Gastrocnemius medialis (tissue), 4 donors: Measurements from ENCODE around the gene DALRD3. TPM values are rescaled to one million over a fixed set of nuclear protein-coding genes. Genes with fewer than 3 reads are reported as not detected.

Experiments
- ATAC-seq, 2 donors: fragments of 150-250 bp; one replicate each; pipeline ENCODE4 v1.9.1; 2016
- DNase-seq, 2 donors: peaks; one replicate each; pipeline ENCODE4 v3.0.0-alpha.2; 2019
- H3K27ac ChIP-seq, 4 donors: fragments of 200-600 bp; sonication (generic); 1 replicate in 1 of 4; 2 replicates in 3 of 4; pipeline ENCODE4 v1.5.1; 2016 to 2018; ENCODE audit warnings: mild to moderate bottlenecking in 2 of 4, moderate library complexity in 1 of 4
- H3K27me3 ChIP-seq, 3 donors: fragments of 200-600 bp; sonication (generic) in 2 of 3; 1 replicate in 1 of 3; 2 replicates in 2 of 3; pipeline versions ENCODE4 v1.5.1 to v1.6.0; 2016 to 2019; ENCODE audit warnings: mild to moderate bottlenecking in 1 of 3, moderate library complexity in 1 of 3
- H3K36me3 ChIP-seq, 2 donors: fragments of 200-600 bp; sonication (generic) in 1 of 2; one replicate each; pipeline ENCODE4 v1.5.1; 2017 to 2018
- H3K4me1 ChIP-seq, 2 donors: fragments of 200-600 bp; sonication (generic) in 1 of 2; one replicate each; pipeline ENCODE4 v1.5.1; 2016 to 2017; ENCODE audit warnings: mild to moderate bottlenecking in 2 of 2
- H3K4me3 ChIP-seq, 4 donors: fragments of 200-600 bp; sonication (generic) in 3 of 4; 1 replicate in 1 of 4; 2 replicates in 3 of 4; pipeline ENCODE4 v1.5.1; 2016 to 2019; ENCODE audit warnings: mild to moderate bottlenecking in 2 of 4
- H3K9me3 ChIP-seq, 3 donors: fragments of 200-600 bp; sonication (generic) in 2 of 3; 1 replicate in 1 of 3; 2 replicates in 2 of 3; pipeline ENCODE4 v1.5.1; 2016 to 2019
- POLR2A ChIP-seq, 2 donors: fragments of 450-650 bp; IDR thresholded peaks; one replicate each; pipeline ENCODE4 v1.6.1; 2017; ENCODE audit warnings: antibody characterized with exemption in 2 of 2, mild to moderate bottlenecking in 2 of 2, moderate library complexity in 2 of 2
- in situ Hi-C, 4 donors: fragments of 200-750 bp; cut with MboI; loops; one replicate each; pipeline versions ENCODE4 v1.15.0 to v1.8.0; 2017; ENCODE audit warnings: low sequenced_read_pairs in 4 of 4
- intact Hi-C: fragments of 100-400 bp; cut with DNase I; formaldehyde crosslinking; loops from one replicate; pipeline ENCODE4 v1.15.1; 2023; ENCODE audit warnings: low total_unique reads
- total RNA-seq, 4 donors: library from RNA; depleted of rRNA; stranded (reverse); fragments of >200 nt; gene quantifications; one replicate each; pipeline versions ENCODE4 v1.1.0 to v1.2.3, GENCODE V29; 2016
- TF ChIP-seq, protein P1 (sequence below), 5 experiments: fragments of 450-650 bp in 3 of 5; fragments of 200-600 bp in 2 of 5; sonication (generic) in 2 of 5; IDR thresholded peaks in 4 of 5; conservative IDR thresholded peaks in 1 of 5; 1 replicate in 4 of 5; 2 replicates in 1 of 5; pipeline ENCODE4 v1.5.1; 2016 to 2019; ENCODE audit warnings: antibody characterized with exemption in 5 of 5, mild to moderate bottlenecking in 3 of 5, moderate library complexity in 3 of 5

The DALRD3 gene
- total RNA-seq, 4 donors from 2014 or later = 10.6 to 20.1 (median 16.3) TPM

DNA sequence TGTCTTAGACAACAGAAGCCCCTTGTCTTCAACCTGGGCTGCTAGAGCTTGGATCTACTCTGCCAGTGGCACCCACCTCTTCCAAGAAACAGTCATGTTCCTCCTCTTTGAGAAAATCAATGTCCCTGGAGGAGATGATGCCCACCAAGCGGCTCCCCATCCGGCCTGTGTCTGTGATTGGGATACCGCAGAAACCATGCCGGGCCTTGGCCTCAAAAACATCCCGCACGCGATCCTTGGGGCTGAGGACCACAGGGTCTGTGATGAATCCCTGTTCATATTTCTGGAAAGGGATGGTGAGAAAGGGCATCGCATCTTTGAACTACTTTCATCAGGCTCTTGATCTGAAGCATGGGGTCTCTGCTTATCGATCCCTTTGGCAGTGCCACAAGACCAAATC lies 9.3 kb upstream of the DALRD3 start:
- peaks cover 33 to 41% of the 10 kb centered on the region in 2 donors for H3K4me1 ChIP-seq
- ATAC-seq (no peak), DNase-seq (no peak)
- no peaks in the 10 kb centered on the region for H3K9me3 ChIP-seq
- H3K27me3 ChIP-seq = no peaks in the 10 kb centered on the region
- in situ Hi-C loops = no loop called here
- intact Hi-C loops = loop anchor here (2.0 kb wide), 2 partner anchors 37 to 109 kb away; partner anchors contain the start of genes ARIH2 and P4HTM
- no peak overlapping the region for H3K4me3 ChIP-seq
- peaks cover 0 to 78% of the 10 kb centered on the region in 2 donors for H3K36me3 ChIP-seq
- no peak for TF ChIP-seq POLR2A (IDR thresholded peaks at IDR 0.05)
- TF ChIP-seq, protein P1, sequence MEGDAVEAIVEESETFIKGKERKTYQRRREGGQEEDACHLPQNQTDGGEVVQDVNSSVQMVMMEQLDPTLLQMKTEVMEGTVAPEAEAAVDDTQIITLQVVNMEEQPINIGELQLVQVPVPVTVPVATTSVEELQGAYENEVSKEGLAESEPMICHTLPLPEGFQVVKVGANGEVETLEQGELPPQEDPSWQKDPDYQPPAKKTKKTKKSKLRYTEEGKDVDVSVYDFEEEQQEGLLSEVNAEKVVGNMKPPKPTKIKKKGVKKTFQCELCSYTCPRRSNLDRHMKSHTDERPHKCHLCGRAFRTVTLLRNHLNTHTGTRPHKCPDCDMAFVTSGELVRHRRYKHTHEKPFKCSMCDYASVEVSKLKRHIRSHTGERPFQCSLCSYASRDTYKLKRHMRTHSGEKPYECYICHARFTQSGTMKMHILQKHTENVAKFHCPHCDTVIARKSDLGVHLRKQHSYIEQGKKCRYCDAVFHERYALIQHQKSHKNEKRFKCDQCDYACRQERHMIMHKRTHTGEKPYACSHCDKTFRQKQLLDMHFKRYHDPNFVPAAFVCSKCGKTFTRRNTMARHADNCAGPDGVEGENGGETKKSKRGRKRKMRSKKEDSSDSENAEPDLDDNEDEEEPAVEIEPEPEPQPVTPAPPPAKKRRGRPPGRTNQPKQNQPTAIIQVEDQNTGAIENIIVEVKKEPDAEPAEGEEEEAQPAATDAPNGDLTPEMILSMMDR (IDR thresholded peaks at IDR 0.05 in 4 of 5, conservative IDR thresholded peaks at IDR 0.05 in 1 of 5) = no peak
- peak overlapping the region; percentile 94 to 98 (median 96) for H3K27ac ChIP-seq

DNA sequence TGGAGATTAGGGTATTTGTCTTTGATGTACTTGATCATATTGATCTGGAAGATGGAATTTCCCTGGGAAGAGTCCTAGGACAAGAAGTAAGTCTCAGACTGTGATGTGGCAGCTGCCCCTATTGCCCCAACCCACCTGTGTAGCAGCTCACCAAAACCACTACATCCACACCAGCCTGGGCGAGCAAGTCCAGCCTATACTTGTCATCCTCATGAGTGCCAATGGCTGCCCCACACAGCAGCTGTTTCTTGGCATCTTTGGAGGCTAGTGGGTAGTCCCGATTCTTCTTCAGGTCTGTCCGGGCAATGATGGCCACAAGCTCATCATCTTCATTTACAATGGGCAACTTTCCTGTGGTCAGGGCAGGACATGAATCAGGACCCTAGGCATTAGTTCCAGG lies 8.2 kb upstream of the DALRD3 start:
- Histone ChIP-seq H3K27ac (peak overlapping the region in 2 of 4 donors; percentile 96 to 98), H3K36me3 (peaks cover 0 to 67% of the 10 kb centered on the region in 2 donors), H3K4me1 (peaks cover 33 to 45% of the 10 kb centered on the region in 2 donors), H3K9me3 (no peaks in the 10 kb centered on the region), H3K4me3 (no peak overlapping the region), H3K27me3 (no peaks in the 10 kb centered on the region)
- TF ChIP-seq, protein P1 (IDR thresholded peaks at IDR 0.05 in 4 of 5, conservative IDR thresholded peaks at IDR 0.05 in 1 of 5) = no peak
- DNase-seq (no peak), ATAC-seq (no peak)
- in situ Hi-C loops = no loop called here
- intact Hi-C loops = no loop called here

DNA sequence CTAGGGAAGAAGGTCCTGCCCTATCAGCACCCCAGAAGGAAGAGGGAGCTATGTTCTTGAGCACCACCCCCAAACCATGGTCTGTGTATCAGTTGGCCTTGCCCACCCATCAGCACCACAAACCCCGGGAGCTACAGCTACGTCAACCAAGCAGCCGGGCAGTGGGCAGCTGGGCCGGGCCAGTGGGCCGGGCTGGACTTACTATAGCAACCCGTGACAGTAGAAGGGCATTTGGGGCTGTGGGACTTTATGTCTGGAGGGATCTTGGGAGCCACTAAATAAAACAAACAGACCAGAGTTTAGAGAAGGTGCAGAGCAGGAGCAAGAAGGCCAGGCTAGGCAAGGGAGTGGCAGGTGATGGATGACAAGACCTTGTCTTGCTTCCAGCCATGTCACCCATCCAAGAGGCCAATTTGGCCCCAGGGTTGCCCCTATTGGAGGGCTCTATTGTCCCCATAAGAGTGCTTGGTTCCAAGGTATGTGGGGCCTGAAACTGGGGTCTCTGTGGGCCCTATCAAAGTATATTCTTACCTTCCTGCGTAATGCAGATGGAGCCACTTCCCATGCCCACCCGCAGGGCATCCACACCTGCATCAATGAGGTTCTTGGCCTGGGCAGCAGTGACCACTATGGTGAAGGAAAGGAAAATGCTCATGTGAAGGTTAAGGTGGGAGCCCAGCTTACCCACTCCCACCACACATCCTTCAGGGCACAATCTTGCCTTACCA lies 7.6 kb upstream of the DALRD3 start:
- no peak for DNase-seq
- intact Hi-C loops = no loop called here

DNA sequence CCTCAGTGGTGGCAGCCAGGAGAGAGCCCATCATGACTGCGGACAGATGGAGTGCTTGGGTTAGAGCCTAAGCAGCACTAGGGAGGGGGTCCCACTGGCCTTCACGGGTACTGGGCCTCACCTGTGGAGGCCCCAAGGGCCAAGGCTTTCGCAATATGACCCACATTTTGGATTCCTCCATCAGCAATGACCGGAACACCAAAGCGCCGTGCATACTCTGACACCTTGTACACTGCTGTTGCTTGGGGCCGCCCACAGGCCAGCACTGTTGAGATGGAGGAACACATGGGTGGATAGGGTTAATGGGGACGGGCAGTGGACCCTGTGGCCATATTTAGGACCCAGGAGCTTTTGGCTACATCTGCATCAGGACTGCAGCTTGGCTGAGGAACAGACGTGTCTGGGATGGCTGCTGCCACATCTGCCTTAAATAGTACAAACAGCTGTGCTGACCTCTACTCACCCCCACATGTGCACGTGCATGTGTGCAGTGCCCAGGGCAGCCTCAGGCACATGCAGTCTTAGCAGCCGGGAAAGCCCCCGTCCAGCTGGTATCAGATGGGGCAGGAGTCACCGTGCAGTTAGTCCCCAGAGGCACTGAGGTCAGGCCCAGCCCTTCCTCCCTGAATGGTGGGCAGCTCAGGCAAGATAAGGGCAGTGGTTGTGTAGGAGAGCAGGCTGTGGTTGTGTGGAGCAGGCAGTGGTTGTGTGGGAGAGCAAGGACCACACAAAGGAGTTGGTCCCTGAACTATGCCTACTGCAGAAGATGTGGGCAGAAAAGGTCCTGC lies 6.8 kb upstream of the DALRD3 start:
- H3K27ac ChIP-seq = peak overlapping the region in 1 of 4 donors; percentile 96
- no peak for TF ChIP-seq POLR2A (IDR thresholded peaks at IDR 0.05)
- TF ChIP-seq, protein P1 (IDR thresholded peaks at IDR 0.05 in 4 of 5, conservative IDR thresholded peaks at IDR 0.05 in 1 of 5) = no peak
- in situ Hi-C loops = no loop called here
- H3K36me3 ChIP-seq = peaks cover 0 to 54% of the 10 kb centered on the region in 2 donors
- peaks cover 37 to 51% of the 10 kb centered on the region in 2 donors for H3K4me1 ChIP-seq
- DNase-seq (no peak), ATAC-seq (no peak)
- H3K27me3 ChIP-seq = no peaks in the 10 kb centered on the region
- H3K9me3 ChIP-seq = no peaks in the 10 kb centered on the region
- no peak overlapping the region for H3K4me3 ChIP-seq
- intact Hi-C loops = no loop called here

More for the DNA sequence above, 7.6 kb upstream of the DALRD3 start:
- no peak for TF ChIP-seq POLR2A (IDR thresholded peaks at IDR 0.05)
- TF ChIP-seq, protein P1 (IDR thresholded peaks at IDR 0.05 in 4 of 5, conservative IDR thresholded peaks at IDR 0.05 in 1 of 5) = no peak
- Histone ChIP-seq H3K9me3 (no peaks in the 10 kb centered on the region), H3K36me3 (peaks cover 0 to 62% of the 10 kb centered on the region in 2 donors), H3K4me1 (peaks cover 33 to 45% of the 10 kb centered on the region in 2 donors), H3K27me3 (no peaks in the 10 kb centered on the region), H3K27ac (peak overlapping the region in 1 of 4 donors; percentile 96), H3K4me3 (no peak overlapping the region)
- no peak for ATAC-seq
- in situ Hi-C loops = no loop called here
